ENCODE data around the gene TP53I11.

Gene TP53I11

GRCh38 chr11:44911029-44911814, 39.5 kb downstream of the TP53I11 start:
- peak; percentile 71 for DNase-seq

- no peak for DNase-seq
Observed at GRCh38 chr11:44910591-44910990, 40.1 kb downstream of the TP53I11 start.

- no peak for DNase-seq
Observed at GRCh38 chr11:44909557-44909956, 41.1 kb downstream of the TP53I11 start.

GRCh38 chr11:44906649-44907048, 44.0 kb downstream of the TP53I11 start:
- no peak for DNase-seq

- DNase-seq, result no peak
Observed at GRCh38 chr11:44905131-44905866, 45.4 kb downstream of the TP53I11 start.

- DNase-seq, result no peak
Observed at GRCh38 chr11:44904261-44905020, 46.2 kb downstream of the TP53I11 start.

- no peak for DNase-seq
Observed at GRCh38 chr11:44903518-44903917, 47.2 kb downstream of the TP53I11 start.

- DNase-seq, result no peak
Observed at GRCh38 chr11:44903035-44903434, 47.6 kb downstream of the TP53I11 start.

- DNase-seq, result no peak
Observed at GRCh38 chr11:44901786-44902185, 48.9 kb downstream of the TP53I11 start.

GRCh38 chr11:44901120-44901633, 49.5 kb downstream of the TP53I11 start:
- DNase-seq, result no peak

GRCh38 chr11:44899959-44900358, 50.7 kb downstream of the TP53I11 start:
- DNase-seq, result no peak

- peak; percentile 40 for DNase-seq
Observed at GRCh38 chr11:44893846-44894617, 56.7 kb downstream of the TP53I11 start.

- DNase-seq, result no peak
Observed at GRCh38 chr11:44893308-44893822, 57.3 kb downstream of the TP53I11 start.

- no peak for DNase-seq
Observed at GRCh38 chr11:44892843-44893242, 57.8 kb downstream of the TP53I11 start.

- no peak for DNase-seq
Observed at GRCh38 chr11:44889266-44889665, 61.4 kb downstream of the TP53I11 start.

- no peak for DNase-seq
Observed at GRCh38 chr11:44887636-44888035, 63.0 kb downstream of the TP53I11 start.

- DNase-seq, result no peak
Observed at GRCh38 chr11:44886790-44887140, 63.9 kb downstream of the TP53I11 start.

GRCh38 chr11:44885919-44886789, 64.5 kb downstream of the TP53I11 start:
- no peak for DNase-seq

- no peak for DNase-seq
Observed at GRCh38 chr11:44885065-44885810, 65.4 kb downstream of the TP53I11 start.

- DNase-seq, result no peak
Observed at GRCh38 chr11:44884056-44884455, 66.6 kb downstream of the TP53I11 start.

- DNase-seq, result no peak
Observed at GRCh38 chr11:44883277-44883676, 67.4 kb downstream of the TP53I11 start.

Measured in activated CD4-positive, alpha-beta T cell treated with anti-CD3 and anti-CD28 coated beads for 1 hour (primary cell).